ENCODE measurements around the gene GALNS. TPM values are rescaled to one million over a fixed set of nuclear protein-coding genes. Genes with fewer than 3 reads are reported as not detected.

The GALNS gene
- total and polyA plus RNA-seq, 2 of the 8 experiments (the other 6 are each of a cell fraction or from before 2014, with no cell fraction given): 8.9 to 17.8 TPM

GRCh38 chr16:88893127-88893968, 36.6 kb upstream of the GALNS start (continued):
- TF ChIP-seq SIX5 (IDR thresholded peaks at IDR 0.05; ENCODE audit: low read depth, low read length) (no peak), RNF2 (IDR thresholded peaks at IDR 0.05; ENCODE audit: borderline replicate concordance, low read depth, low read length, missing control alignments, poor library complexity, severe bottlenecking) (no peak), RAD21 (IDR thresholded peaks at IDR 0.05 in 1 of 2, conservative IDR thresholded peaks at IDR 0.05 in 1 of 2; ENCODE audit: low read depth in 2 of 2, low read length in 2 of 2) (no peak)
